Right renal cortex interstitium (tissue), 3 donors: ENCODE results near the gene ZNF524. TPM values are rescaled to one million over a fixed set of nuclear protein-coding genes. Genes with fewer than 3 reads are reported as not detected.

Experiments used
- DNase-seq, 3 donors: peaks; one replicate each; pipeline ENCODE4 v3.0.0-alpha.2; 2013; ENCODE audit warnings: low read depth in 3 of 3, low spot score in 2 of 3
- polyA plus RNA-seq, 3 donors: library from polyadenylated mRNA; unstranded; fragments of 120-200 nt; gene quantifications; one replicate each; pipeline ENCODE4 v1.2.1, GENCODE V29; 2013; ENCODE audit not compliant: insufficient read length in 3 of 3

ZNF524 gene
- polyA plus RNA-seq, 3 donors = 6.0 to 8.1 (median 6.6) TPM

DNA sequence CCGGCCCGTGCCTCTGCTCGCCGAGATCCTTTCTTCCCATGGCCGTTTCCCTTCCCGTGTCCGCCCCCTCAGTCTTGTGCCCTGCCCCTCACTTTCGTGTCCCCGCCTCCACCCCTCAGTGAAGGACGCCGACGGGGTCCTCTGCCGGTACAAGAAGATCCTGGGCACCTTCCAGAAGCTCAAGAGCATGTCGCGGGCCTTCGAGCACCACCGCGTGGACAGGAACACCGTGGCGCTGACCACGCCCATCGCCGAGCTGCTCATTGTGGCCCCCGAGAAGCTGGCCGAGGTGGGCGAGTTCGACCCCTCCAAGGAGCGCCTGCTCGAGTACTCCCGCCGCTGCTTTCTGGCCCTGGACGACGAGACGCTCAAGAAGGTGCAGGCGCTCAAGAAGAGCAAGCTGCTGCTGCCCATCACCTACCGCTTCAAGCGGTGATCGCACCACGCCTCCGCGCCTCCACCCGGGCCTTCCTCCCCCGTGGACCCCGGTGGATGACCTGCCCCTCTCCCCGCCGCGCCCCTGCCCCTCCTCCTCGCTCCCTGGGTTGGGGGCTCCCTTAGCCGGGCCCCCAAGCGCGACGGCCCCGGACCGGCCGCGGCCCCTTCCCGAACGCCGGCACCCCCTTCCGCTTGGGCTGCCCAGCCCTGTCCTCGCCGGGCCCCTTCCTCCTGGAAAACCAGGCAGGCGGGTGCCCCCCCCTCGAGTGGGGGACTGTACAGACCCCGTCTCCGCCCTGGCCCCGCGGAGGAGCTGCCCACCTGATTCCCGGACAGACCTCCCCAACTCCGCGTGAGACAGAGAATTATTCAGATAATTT is 52.4 kb downstream of the ZNF524 start:
- no peak for DNase-seq

Other genes with a start within 250 kb of the ZNF524 start
- under 1 TPM; 0.31 to 0.97 (median 0.54) TPM for gene COX6B2, start 245.6 kb upstream of the ZNF524 start, polyA plus RNA-seq
- gene GARIN5B, start 237.0 kb upstream of the ZNF524 start, polyA plus RNA-seq = under 1 TPM in 1 of 3 donors, not detected in 2; 0.06 TPM
- 1 to 10 TPM in 1 of 3 donors, under 1 TPM in 2; 0.69 to 1.0 (median 0.90) TPM for gene IL11, start 229.8 kb upstream of the ZNF524 start, polyA plus RNA-seq
- under 1 TPM in 2 of 3 donors, not detected in 1; 0.23 to 0.36 TPM for gene TMEM190, start 223.5 kb upstream of the ZNF524 start, polyA plus RNA-seq
- gene TMEM238, start 216.0 kb upstream of the ZNF524 start, polyA plus RNA-seq = under 1 TPM; 0.15 to 0.42 (median 0.32) TPM
- 100 to 1,000 TPM; 731 to 916 (median 764) TPM for gene RPL28, start 214.4 kb upstream of the ZNF524 start, polyA plus RNA-seq
- 10 to 100 TPM; 38.8 to 53.3 (median 46.7) TPM for gene UBE2S, start 192.5 kb upstream of the ZNF524 start, polyA plus RNA-seq
- gene SHISA7, start 157.0 kb upstream of the ZNF524 start, polyA plus RNA-seq = under 1 TPM; 0.11 to 0.19 (median 0.13) TPM
- 10 to 100 TPM; 28.7 to 38.3 (median 31.9) TPM for gene ISOC2, start 138.6 kb upstream of the ZNF524 start, polyA plus RNA-seq
- not detected for gene C19orf85, start 135.5 kb upstream of the ZNF524 start, polyA plus RNA-seq
- 1 to 10 TPM; 2.0 to 3.0 (median 3.0) TPM for gene ZNF628, start 123.7 kb upstream of the ZNF524 start, polyA plus RNA-seq
- 10 to 100 TPM; 44.7 to 51.7 (median 45.9) TPM for gene NAT14, start 115.1 kb upstream of the ZNF524 start, polyA plus RNA-seq
- gene SSC5D, start 111.9 kb upstream of the ZNF524 start, polyA plus RNA-seq = 1 to 10 TPM; 1.1 to 1.6 (median 1.2) TPM
- gene SBK2, start 63.2 kb upstream of the ZNF524 start, polyA plus RNA-seq = under 1 TPM; 0.37 to 0.51 (median 0.50) TPM
- gene SBK3, start 54.7 kb upstream of the ZNF524 start, polyA plus RNA-seq = under 1 TPM in 2 of 3 donors, not detected in 1; 0.15 to 0.21 TPM
- gene ZNF579, start 19.4 kb upstream of the ZNF524 start, polyA plus RNA-seq = 10 to 100 TPM; 11.8 to 13.2 (median 13.1) TPM
- 10 to 100 TPM; 16.6 to 18.9 (median 17.7) TPM for gene FIZ1, start 771 bp upstream of the ZNF524 start, polyA plus RNA-seq
- gene ZNF865, start 5.4 kb downstream of the ZNF524 start, polyA plus RNA-seq = 1 to 10 TPM; 5.1 to 7.0 (median 6.1) TPM
- 10 to 100 TPM in 2 of 3 donors, 1 to 10 TPM in 1; 9.1 to 10.8 (median 10.0) TPM for gene ZNF784, start 24.3 kb downstream of the ZNF524 start, polyA plus RNA-seq
- gene ZNF580, start 40.7 kb downstream of the ZNF524 start, polyA plus RNA-seq = 10 to 100 TPM; 33.3 to 39.6 (median 38.2) TPM
- gene ZNF581, start 43.4 kb downstream of the ZNF524 start, polyA plus RNA-seq = 10 to 100 TPM; 22.1 to 24.5 (median 24.2) TPM
- 10 to 100 TPM; 19.1 to 20.8 (median 20.8) TPM for gene CCDC106, start 47.9 kb downstream of the ZNF524 start, polyA plus RNA-seq
- 100 to 1,000 TPM; 156 to 170 (median 157) TPM for gene U2AF2, start 54.7 kb downstream of the ZNF524 start, polyA plus RNA-seq
- gene EPN1, start 74.9 kb downstream of the ZNF524 start, polyA plus RNA-seq = 100 to 1,000 TPM in 1 of 3 donors, 10 to 100 TPM in 2; 82.7 to 104 (median 85.8) TPM
- gene NLRP9, start 138.1 kb downstream of the ZNF524 start, polyA plus RNA-seq = under 1 TPM in 1 of 3 donors, not detected in 2; 0.07 TPM
- gene RFPL4A, start 158.8 kb downstream of the ZNF524 start, polyA plus RNA-seq = not detected
- gene RFPL4AL1, start 168.8 kb downstream of the ZNF524 start, polyA plus RNA-seq = under 1 TPM in 1 of 3 donors, not detected in 2; 0.24 TPM
- under 1 TPM; 0.13 to 0.19 (median 0.15) TPM for gene NLRP11, start 231.7 kb downstream of the ZNF524 start, polyA plus RNA-seq
- gene NLRP4, start 236.3 kb downstream of the ZNF524 start, polyA plus RNA-seq = not detected